Activated CD4-positive, CD25-positive, alpha-beta regulatory T cell treated with anti-CD3 and anti-CD28 coated beads, Interleukin-2, amount 50 U/mL, for 24 hours (primary cell): ENCODE results near the gene RXRB.
A peak's percentile ranks its signal among the peaks of the same experiment; 100 is the strongest.
"Not testable (repeated sequence)": the region's sequence is repeated elsewhere in the genome, so short reads cannot be mapped to it uniquely, and the experiment has no call there.

ENCODE experiments used
- ATAC-seq, 2 donors: fragments of 150-1000 bp; cut with Tn5 transposase; one replicate each; pipeline ENCODE4 v1.10.0; 2021; ENCODE audit warnings: mild to moderate bottlenecking in 1 of 2, moderate library complexity in 1 of 2

RXRB gene

DNA sequence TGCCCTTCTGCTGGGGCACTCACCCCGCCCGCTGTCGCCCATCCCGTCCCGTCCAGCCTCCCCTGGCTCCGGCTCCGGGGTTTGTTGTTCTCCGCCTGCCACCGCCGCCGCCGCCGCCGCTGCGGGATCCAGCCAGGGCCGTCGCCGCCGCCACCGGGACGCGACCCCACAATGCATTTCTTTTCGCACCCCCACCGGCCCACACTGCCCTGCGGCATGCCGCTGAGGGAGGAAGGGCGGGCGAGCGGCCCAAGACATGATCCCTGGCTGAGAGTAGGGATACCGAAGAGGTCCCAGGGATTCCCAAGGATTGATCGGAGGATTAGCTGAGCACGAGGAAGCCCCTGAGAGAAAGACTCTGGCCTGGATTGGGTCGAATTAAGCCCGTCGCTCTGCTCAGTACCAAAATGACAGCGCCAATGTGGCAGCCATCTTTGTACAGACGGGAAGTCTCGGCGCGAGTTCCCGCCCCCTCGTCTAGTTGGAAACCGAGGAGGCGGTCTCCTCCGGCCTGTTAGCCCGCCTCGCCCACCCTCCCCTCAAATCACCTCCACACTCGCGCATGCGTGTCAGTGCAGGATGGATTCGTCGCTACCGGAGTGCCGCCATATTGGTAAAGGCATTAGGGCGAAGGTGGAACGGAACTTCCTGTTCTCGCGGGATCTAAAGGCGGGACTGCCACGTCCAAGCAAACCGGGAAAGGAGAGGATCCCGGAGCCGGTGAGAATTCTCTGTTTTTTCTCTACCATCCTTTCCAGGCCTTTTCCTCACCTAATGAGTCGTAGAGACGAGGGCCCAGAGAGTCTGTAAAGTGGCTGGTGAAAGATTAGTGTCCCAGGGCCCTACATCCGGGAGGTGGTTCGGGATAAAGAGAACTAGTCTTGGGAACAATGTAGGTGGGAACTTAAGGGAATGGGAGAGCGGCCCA is at the start of gene RXRB, which contains the start of gene SLC39A7:
TSS of gene RXRB (minus strand) at position 447 of the 928 bp plus-strand sequence. CDS start at position 258, 189 bp downstream.
TSS of gene SLC39A7 (plus strand) at position 649 of the 928 bp plus-strand sequence. CDS start 379 bp downstream, outside the sequence.
- ATAC-seq = peak; percentile 62 to 67

DNA sequence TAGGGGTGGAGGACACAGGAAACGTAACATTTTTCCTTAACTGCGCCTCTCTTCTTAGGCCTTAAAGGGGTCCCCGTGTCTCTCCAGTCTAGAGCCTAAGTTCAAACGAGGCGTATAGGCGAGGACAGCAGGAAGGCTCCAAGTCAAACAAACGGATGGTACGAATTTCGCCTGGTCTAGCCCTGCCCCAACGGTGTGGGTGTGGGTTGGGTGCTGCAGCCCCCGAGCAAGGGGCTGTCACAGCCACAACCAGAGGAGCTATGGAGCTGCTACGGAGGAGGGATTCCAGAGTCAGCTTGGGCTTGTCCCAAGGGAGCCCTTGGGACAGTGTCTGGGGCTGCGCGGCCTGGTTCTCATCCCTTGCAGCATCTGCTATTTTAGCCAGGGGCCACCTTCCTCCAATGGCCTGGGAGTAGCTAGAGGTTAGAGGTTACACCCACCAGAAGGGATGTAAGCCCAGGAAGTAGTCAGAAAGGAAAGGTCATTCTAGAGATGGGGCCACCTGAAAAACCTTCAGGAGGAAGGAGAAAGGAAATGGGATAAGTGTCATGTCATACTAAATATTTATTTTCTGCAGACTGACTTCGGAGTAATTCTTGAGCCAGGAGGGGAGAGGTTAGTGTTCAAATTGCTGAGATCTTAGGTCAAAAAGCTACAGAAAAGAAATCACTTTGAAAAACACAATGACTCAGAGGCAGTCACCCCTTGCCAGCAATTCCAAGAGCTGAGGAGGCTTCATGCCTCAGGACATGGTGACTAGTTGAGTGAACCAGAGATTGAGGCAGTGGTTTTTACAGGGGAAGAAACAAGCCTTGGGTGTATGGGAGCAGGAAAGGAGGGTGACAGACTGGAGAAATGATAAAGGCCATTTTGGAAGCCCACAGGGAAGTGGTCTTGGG is 49.5 kb upstream of the RXRB start:
- no peak for ATAC-seq

GRCh38 chr6:33248932-33249731 is 48.7 kb upstream of the RXRB start:
- ATAC-seq = peak; percentile 93 to 95

GRCh38 chr6:33248643-33248931 is 48.1 kb upstream of the RXRB start:
- peak; percentile 3 to 6 for ATAC-seq

DNA sequence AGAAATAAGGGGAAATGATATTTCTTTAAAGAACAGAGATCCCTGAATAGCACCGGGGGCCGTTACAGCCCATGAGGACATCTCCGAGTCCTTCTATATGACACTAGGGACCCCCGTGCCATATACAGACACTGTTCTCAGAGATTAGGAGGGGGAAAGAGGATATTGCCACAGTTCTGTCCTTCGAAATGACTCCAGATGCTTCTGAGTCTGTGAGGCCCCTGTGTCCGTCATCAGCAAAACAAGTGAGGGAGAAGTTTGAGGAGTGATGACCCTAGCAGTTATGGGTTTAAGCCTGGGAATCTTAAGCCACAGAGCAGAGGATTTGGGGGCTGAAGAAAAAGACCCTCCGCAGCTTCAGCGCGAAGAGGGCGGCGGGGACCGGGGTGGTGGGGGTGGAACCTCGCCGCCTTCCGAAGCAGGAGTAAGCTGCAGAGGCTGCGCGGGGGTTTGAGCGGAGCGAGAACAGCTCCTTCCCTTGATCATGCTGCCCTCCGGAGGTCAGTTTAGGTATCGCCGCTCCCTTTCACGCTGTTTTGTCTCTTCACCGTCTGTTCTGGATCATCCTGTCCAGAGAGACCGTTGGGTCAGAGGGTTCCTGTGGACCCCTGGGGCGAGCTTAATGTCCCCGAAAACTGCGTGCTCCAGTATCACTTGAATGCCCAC is 47.6 kb upstream of the RXRB start:
- peak; percentile 32 to 45 for ATAC-seq

DNA sequence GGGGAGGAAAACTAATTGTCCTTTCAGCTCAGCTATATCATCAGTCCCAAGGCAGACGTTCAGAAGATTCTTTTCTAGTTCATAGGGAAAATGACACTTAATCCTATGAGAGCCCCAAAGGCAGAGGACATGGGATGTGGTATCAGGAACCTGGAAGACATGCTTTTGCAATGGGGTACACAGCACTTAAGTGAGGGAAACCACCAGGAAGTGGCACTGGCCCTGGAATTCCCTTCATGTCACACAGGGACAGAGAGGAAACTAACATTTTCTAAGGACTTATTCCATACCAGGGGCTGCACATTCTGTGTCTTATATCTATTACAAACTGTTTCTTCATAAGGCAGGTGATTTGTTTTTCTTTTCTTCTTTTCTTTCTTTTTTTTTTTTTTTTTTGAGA is 43.0 kb upstream of the RXRB start:
- no peak for ATAC-seq

- ATAC-seq = peak; percentile 89 to 91
These were observed 41.5 kb upstream of the RXRB start for GRCh38 chr6:33241968-33242367.

- no peak for ATAC-seq
These were observed 37.3 kb upstream of the RXRB start for GRCh38 chr6:33237741-33238140.

GRCh38 chr6:33236852-33237251 is 36.4 kb upstream of the RXRB start:
- ATAC-seq = no peak

GRCh38 chr6:33236328-33236727 is 35.9 kb upstream of the RXRB start:
- no peak for ATAC-seq

GRCh38 chr6:33235221-33235634 is 34.8 kb upstream of the RXRB start:
- ATAC-seq = no peak

DNA sequence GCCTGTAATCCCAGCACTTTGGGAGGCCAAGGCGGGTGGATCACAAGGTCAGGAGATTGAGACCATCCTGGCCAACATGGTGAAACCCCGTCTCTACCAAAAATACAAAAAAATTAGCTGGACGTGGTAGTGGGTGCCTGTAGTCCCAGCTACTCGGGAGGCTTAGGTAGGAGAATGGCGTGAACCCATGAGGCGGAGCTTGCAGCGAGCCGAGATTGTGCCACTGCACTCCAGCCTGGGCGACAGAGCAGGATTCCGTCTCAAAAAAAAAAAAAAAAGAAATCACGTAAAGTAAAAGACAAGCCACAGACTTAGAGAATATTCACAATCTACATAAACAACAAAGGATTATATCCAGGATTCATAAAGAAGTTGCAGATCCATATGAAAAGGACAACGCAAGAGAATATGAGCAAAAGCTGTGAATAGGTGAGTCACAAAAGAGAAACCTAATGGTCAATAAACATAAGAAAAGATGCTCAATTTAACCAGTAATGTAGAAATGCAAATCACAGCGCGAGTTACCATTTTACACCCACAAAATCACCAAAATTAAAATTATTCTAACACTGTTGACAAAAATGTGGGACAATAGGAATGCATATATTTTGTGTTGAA is 26.1 kb upstream of the RXRB start:
- ATAC-seq = not testable (repeated sequence)

GRCh38 chr6:33217681-33218080 is 17.2 kb upstream of the RXRB start:
- no peak for ATAC-seq

DNA sequence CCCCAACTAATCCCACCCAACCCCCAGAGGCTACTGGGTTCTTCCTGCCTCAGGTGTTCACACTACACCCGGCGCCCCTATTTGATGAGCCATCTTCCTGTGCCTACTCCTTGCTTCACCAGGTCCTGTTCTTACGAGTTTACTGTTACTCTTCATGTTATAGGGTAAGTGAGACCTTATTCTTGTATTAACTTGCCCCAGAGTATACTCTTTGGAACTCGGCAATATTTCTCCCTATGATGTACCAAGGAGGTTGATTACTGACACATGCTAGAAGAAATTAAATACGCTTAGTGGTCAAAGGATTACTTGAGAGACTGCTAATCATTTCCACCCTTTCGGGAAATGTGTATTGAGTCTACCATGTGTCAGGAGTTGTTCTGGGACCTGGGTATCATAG is 16.8 kb upstream of the RXRB start:
- ATAC-seq = no peak

DNA sequence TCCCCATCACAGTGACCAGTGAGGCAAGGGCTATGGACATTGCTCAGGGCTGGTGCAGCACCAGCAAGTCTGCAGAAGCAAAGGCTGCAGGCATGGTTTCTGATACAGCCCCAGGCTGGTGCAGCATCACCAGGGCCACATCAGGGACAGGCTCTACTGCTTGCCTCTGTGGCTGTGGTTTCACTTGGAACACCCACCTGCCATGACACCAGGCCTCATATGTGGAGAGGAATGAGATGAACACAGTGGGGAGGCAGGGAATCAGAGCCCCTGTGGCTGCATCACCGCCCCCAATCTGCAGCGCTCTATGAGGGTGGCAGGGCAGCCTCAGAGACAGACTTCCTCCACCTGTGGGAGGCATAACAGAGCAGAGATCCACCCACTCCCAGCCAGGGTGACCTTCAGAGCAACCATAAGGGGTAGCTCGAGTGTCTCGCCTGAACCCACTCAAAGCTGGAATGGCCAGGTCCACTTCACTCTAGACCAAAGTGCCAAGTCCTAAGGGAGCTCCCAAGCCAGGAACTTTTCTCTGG is 15.7 kb upstream of the RXRB start:
- ATAC-seq = no peak

- no peak for ATAC-seq
These were observed 15.0 kb upstream of the RXRB start for GRCh38 chr6:33215271-33216116.

GRCh38 chr6:33213989-33214335 is 13.5 kb upstream of the RXRB start:
- no peak for ATAC-seq

GRCh38 chr6:33213166-33213988 is 12.9 kb upstream of the RXRB start:
- ATAC-seq = peak; percentile 11 to 21

GRCh38 chr6:33212857-33213165 is 12.3 kb upstream of the RXRB start:
- no peak for ATAC-seq
